GM10847 (cell line): ENCODE results near the gene ZNF208.
"Not testable (repeated sequence)": the region's sequence is repeated elsewhere in the genome, so short reads cannot be mapped to it uniquely, and the experiment has no call there.

Experiments used
- POLR2A ChIP-seq: IDR thresholded peaks from 2 replicates; pipeline ENCODE4 v1.6.1; 2011; ENCODE audit not compliant: insufficient read length; ENCODE audit errors: extremely low read depth

The ZNF208 gene

GRCh38 chr19:22010437-22011143, at the start of gene ZNF208:
Gene ZNF208 (minus strand): TSS chr19:22010943. CDS start chr19:22010794, 149 bp downstream.
- TF ChIP-seq POLR2A: not testable (repeated sequence)

- no peak for TF ChIP-seq POLR2A
These were observed 41.9 kb upstream of the ZNF208 start for GRCh38 chr19:22052644-22053013.

- TF ChIP-seq POLR2A: no peak
These were observed 19.9 kb upstream of the ZNF208 start for GRCh38 chr19:22030680-22031079.

DNA sequence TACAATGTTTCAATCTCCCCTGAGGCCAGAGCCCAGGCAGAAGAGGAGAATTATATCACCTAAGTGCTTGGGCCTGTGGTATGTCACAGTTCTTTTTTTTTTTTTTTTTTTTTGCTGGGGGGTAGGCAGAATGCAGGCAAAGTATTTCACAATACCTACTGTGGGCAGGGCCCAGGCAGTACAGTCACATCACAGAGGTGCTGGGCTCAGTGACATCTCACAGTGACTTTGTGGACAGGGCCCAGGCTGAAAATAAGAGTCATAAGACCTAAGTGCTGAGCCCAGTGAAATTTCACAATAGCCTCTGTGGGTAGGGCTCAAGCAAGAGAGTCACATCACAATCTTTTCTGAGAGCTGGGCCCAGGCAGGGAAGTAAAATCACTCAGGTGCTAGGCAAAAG, 15.9 kb upstream of the ZNF208 start:
- TF ChIP-seq POLR2A: no peak

DNA sequence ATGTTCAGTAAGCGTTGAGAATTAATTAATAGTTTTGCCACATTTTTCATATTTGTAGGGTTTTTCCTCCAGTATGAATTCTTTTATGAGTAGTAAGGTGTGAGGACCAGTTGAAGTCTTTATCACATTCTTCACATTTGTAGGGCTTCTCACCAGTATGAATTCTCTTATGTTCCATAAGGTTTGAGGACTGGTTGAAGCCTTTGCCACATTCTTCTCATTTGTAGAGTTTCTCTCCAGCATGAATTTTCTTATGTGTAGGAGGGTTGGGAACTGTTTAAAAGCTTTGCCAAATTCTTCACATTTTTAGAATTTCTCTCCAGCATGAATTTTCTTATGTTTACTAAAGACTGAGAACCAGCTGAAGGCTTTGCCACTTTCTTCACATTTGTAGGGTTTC, 40.3 kb downstream of the ZNF208 start:
- no peak for TF ChIP-seq POLR2A

- no peak for TF ChIP-seq POLR2A
These were observed 63.0 kb downstream of the ZNF208 start for GRCh38 chr19:21947775-21948174.

DNA sequence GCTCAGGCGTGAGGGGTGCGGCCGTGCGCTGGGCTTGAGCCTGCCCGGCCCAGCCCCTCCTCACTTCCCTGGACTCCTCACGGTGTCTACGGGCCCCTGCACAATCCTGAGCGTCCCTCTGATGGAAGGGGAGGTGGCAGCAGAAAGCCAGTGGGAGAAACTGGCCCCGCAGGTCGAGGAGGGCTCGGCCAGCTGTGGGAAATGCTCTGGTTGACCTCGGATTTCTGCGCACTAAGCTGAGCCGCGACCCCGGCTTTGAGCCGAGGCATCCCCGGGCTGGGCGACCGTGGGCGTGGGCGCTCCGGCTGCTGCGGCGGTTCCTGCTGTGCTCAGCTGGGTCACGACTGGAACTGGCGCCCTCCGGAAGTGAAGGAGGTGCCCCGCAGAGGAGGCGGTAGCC, 70.1 kb downstream of the ZNF208 start:
- TF ChIP-seq POLR2A: no peak

DNA sequence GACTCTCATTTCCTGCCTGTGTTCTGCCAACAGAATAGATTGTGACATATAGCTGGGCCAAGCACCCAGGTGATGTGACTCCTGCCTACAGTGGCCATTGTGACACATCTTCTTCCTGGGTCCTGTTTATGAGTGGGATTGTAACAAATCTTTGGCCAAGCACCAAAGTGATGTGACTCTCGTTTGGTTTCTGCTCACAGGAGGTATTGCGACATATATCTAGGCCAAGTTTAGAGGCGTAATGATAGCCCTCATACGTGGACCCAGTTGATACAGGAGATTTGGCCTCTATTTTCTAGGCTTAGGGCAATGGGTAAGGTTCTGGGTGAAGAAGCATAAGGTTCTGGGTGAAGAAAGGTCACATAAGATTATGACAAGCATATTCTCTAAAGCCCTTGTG, 76.2 kb downstream of the ZNF208 start:
- no peak for TF ChIP-seq POLR2A

GRCh38 chr19:21934131-21934530, 76.6 kb downstream of the ZNF208 start:
- no peak for TF ChIP-seq POLR2A

GRCh38 chr19:21922276-21922675, 88.5 kb downstream of the ZNF208 start:
- TF ChIP-seq POLR2A: no peak

DNA sequence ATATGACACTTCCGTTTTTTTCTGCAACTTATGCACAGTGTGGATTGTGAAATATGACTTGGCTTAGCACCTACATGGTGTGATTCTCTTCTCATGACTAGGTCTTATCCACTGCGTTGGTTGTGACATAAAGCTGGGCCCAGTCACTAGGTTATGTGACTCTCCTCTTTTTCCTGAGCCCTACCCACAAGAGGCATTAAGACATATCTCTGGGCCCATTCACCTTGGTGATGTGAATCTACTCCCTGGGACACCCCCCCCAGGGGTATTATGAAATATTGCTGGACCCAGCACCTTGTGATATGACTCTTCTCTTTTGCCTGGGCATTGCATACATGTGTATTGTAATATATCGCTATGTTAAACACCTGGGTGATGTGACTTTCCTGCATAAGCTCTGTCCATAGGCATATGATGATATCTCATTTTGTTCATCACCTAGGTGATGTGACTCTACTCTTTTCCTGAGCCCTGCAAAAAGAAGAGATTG, 89.0 kb downstream of the ZNF208 start:
- no peak for TF ChIP-seq POLR2A

- no peak for TF ChIP-seq POLR2A
These were observed 95.3 kb downstream of the ZNF208 start for GRCh38 chr19:21915411-21915810.

- TF ChIP-seq POLR2A: no peak
These were observed 98.1 kb downstream of the ZNF208 start for GRCh38 chr19:21912654-21913053.

- no peak for TF ChIP-seq POLR2A
These were observed 100.4 kb downstream of the ZNF208 start for GRCh38 chr19:21910318-21910717.

DNA sequence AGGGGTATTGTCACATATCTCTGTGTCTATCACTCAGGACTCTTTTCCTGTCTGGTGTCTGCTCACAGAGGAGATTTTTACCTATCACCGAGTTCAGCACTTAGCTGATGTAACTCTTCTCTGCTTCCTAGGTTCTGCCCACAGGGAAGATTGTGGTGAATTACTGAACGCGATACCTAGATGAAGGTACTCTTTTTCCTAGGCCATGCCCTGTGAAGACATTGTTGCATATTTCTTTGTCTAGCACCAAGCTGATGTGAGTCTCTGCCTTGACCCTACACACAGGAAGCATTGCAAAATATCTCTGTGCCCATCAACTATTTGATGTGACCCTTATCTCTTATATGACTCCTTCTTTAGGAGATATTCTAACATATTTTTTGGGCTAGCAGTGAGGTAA, 102.7 kb downstream of the ZNF208 start:
- no peak for TF ChIP-seq POLR2A

DNA sequence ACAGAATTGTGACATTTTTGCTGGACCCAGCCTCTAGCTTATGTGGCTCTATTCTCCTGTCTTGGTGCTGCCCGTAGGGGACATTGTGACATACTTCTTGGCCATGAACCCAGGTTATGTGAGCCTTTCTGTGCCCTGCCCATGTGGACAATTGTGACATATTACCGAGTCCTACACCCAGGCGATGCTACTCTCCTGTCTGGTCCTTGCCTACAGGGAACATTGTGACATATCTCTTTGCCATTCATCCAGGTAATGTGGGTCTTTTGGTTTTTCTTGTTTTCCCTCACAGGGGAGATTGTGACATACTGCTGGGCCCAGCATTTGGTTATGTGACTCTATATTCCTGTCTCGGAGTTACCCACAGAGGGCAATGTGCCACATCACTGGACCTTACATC, 103.2 kb downstream of the ZNF208 start:
- no peak for TF ChIP-seq POLR2A

- no peak for TF ChIP-seq POLR2A
These were observed 108.2 kb downstream of the ZNF208 start for GRCh38 chr19:21902571-21902970.

DNA sequence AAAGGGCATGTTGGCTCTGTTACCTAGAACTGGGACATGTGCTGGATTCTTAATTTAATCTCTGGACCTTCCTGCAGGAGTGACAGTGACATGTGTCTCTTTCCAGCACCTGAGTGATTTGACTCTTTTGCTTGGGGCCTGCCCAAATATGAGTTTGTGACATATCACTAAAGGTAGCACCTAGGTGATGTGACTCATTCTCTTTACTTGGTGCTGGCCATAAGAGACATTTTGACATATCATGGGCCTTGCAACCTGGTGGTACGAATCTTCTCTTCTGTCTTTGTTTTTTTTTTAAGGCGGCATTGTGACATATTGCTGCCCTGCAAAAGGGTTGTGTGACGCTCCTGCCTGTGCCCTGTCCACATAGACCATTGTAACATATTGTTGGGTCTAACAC, 108.9 kb downstream of the ZNF208 start:
- TF ChIP-seq POLR2A: no peak

DNA sequence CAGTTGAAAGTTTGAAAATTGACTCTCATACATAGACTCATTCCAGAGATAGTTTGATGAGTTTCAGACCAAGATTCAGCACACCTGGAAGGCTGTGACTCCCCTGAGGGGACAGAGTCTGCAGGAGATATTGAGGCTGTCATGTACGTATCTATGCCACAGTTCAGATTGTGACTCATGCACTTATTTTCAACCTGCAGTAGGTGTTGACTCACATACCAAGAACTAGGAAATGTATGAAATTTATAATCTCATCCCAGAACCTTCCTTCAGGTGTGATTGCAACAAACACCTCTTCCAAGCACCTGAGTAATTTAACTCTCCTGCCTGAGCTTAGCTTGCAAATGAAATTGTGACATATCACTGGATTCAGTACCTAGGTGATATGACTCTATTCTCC, 110.3 kb downstream of the ZNF208 start:
- no peak for TF ChIP-seq POLR2A
